Endodermal cell (in vitro differentiated cells): ENCODE measurements around the gene SNRPF. TPM values are rescaled to one million over a fixed set of nuclear protein-coding genes. Genes with fewer than 3 reads are reported as not detected.
"Not testable (repeated sequence)": the region's sequence is repeated elsewhere in the genome, so short reads cannot be mapped to it uniquely, and the experiment has no call there.

ENCODE experiments used
- DNase-seq: peaks from one replicate; pipeline ENCODE4 v3.0.0-alpha.2; 2017
- H3K27ac ChIP-seq: 2 replicates; pipeline ENCODE4 v1.5.1; 2013; ENCODE audit warnings: mild to moderate bottlenecking, low read depth, low read length, moderate library complexity
- H3K27me3 ChIP-seq: 2 replicates; pipeline ENCODE4 v1.6.1; 2013; ENCODE audit warnings: mild to moderate bottlenecking, low read length, moderate library complexity; ENCODE audit not compliant: insufficient read depth, control insufficient read depth, poor library complexity, severe bottlenecking
- H3K36me3 ChIP-seq: 2 replicates; pipeline ENCODE4 v1.7.0; 2013; ENCODE audit warnings: mild to moderate bottlenecking, low read length, moderate library complexity; ENCODE audit not compliant: control insufficient read depth, insufficient read depth
- H3K4me1 ChIP-seq: one replicate; pipeline ENCODE4 v1.7.0; 2013; ENCODE audit warnings: low read length; ENCODE audit not compliant: control insufficient read depth, insufficient read depth
- H3K4me3 ChIP-seq: 2 replicates; pipeline ENCODE4 v1.5.1; 2013; ENCODE audit warnings: mild to moderate bottlenecking, low read length, moderate library complexity
- H3K9ac ChIP-seq: 2 replicates; pipeline ENCODE4 v1.6.1; 2013; ENCODE audit warnings: mild to moderate bottlenecking, low read length, moderate library complexity; ENCODE audit not compliant: poor library complexity, severe bottlenecking; ENCODE audit errors: extremely low read depth
- H3K9me3 ChIP-seq: 2 replicates; pipeline ENCODE4 v1.6.1; 2013; ENCODE audit warnings: mild to moderate bottlenecking, low read length, moderate library complexity; ENCODE audit not compliant: control insufficient read depth
- H3K27ac Mint-ChIP-seq: 2 replicates; pipeline ENCODE4 v1.8.0; 2020; ENCODE audit warnings: mixed read lengths
- H3K27me3 Mint-ChIP-seq: 2 replicates; pipeline ENCODE4 v1.8.0; 2021; ENCODE audit warnings: mild to moderate bottlenecking, mixed read lengths; ENCODE audit not compliant: insufficient read depth
- H3K36me3 Mint-ChIP-seq: 2 replicates; pipeline ENCODE4 v1.8.0; 2020; ENCODE audit warnings: low read depth, mixed read lengths
- H3K4me1 Mint-ChIP-seq: 2 replicates; pipeline ENCODE4 v1.8.0; 2020; ENCODE audit warnings: mixed read lengths
- H3K4me3 Mint-ChIP-seq: 2 replicates; pipeline ENCODE4 v1.8.0; 2020; ENCODE audit warnings: mild to moderate bottlenecking, moderate library complexity, mixed read lengths
- H3K9me3 Mint-ChIP-seq: 2 replicates; pipeline ENCODE4 v1.8.0; 2020; ENCODE audit warnings: mild to moderate bottlenecking, mixed read lengths
- CTCF ChIP-seq: fragments of 200-600 bp; sonication (generic); conservative IDR thresholded peaks from 2 replicates; pipeline ENCODE4 v1.5.0; 2021; ENCODE audit warnings: antibody characterized with exemption, mild to moderate bottlenecking
- WGBS, 2 experiments: methylation state at CpG; one replicate each; pipeline versions ENCODE4 v1.1.5 to v1.1.7; 2013; ENCODE audit warnings: missing lambda C conversion rate in 2 of 2, mixed read lengths in 1 of 2; ENCODE audit not compliant: insufficient coverage in 1 of 2, insufficient read length in 1 of 2; 5-methylcytosine and 5-hydroxymethylcytosine counted together
- long read RNA-seq, 4 experiments: library from polyadenylated mRNA in 2 of 4; library from RNA in 1 of 4; library from capped mRNA in 1 of 4; stranded (forward) in 3 of 4; unstranded in 1 of 4; transcript quantifications; one replicate each; pipeline ENCODE4 v2.0.0, GENCODE V29; 2020 to 2021; ENCODE audit warnings: inconsistent platforms in 1 of 4
- polyA plus RNA-seq, 2 experiments: library from polyadenylated mRNA; stranded (reverse); fragments of 50-300 nt; gene quantifications; one replicate each; pipeline ENCODE4 v1.2.3, GENCODE V29; 2013
- total RNA-seq, 2 donors: library from RNA; stranded (reverse); fragmentation: NEBNext Ultra II Directional in 1 of 2; extraction: Animal tissue kit (Norgen Biotek cat#: 25700) in 1 of 2; gene quantifications; 2 replicates in 1 of 2; 3 replicates in 1 of 2; pipeline ENCODE4 v1.2.1, GENCODE V29; 2021

Gene SNRPF
- total RNA-seq: 10 to 100 TPM; 59.6 to 66.5 TPM
- 151 TPM for polyA plus RNA-seq (2013, experiment 1 of 2)
- 143 TPM for polyA plus RNA-seq (2013, experiment 2 of 2)
- long read RNA-seq, experiment 1, transcript SNRPF-201 (4 exons, 1,389 nt): major isoform, 154 of 159 reads
- long read RNA-seq, experiment 1, partial matches to known transcripts: 4 of 159 reads
- long read RNA-seq, experiment 1, other reads (novel, unspliced or antisense): 1 of 159 reads
- long read RNA-seq, experiment 2, transcript SNRPF-201 (4 exons, 1,389 nt): major isoform, 100 of 102 reads
- long read RNA-seq, experiment 2, partial matches to known transcripts: 1 of 102 reads
- long read RNA-seq, experiment 2, other reads (novel, unspliced or antisense): 1 of 102 reads
- long read RNA-seq, experiment 3, transcript SNRPF-201 (4 exons, 1,389 nt): major isoform, 32 of 41 reads
- long read RNA-seq, experiment 3, partial matches to known transcripts: 7 of 41 reads
- long read RNA-seq, experiment 3, other reads (novel, unspliced or antisense): 2 of 41 reads
- long read RNA-seq, experiment 4, partial matches to known transcripts: 1 of 2 reads
- long read RNA-seq, experiment 4, other reads (novel, unspliced or antisense): 0 of 2 reads

DNA sequence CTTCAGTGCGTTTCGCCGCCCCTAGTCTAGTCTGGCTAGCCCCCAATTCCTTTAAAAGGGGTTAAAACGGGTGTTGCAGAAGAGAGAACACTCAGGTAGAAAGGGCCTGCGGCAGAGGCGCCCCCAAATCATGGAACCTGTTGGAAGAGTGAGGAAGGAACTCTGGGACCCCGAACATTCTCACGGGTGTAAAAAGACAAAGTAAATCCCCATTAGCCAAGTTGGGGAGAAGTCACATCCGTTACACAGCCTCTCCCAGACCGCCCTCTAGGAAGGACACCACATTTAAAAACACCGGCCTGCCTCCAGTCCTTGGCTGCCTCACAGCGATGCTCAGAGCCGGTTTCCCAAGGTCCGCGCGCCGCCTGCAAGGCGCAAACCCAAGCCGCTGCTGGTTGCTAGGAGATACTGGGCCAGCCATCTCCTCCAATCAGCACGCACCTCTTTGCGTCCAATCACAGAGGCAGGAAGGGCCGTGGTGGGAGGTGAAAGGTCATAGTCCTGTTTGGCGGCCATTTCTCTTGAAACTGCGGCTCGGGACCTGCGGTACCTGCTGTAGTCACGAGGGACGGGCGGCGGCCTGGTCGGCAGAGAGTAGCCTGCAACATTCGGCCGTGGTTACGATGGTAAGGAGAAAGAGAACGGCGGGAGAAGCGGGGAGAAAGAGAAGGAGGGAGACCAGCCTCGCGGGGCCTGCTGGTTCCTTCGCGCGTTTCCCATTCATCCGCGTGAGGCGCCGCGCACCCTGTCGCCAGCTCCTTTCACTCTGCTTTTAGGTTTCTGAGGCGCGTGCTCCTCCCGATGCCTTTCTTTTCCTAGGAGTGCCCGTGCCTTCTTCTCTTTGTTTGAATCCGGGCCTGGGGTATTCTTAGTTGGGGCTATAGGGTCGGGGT lies at the start of gene SNRPF:
Gene SNRPF, plus strand, starts transcription at position 502 of the 893 bp plus-strand sequence. Its CDS starts 122 bp downstream, at position 624.
- no peak within 1 kb of the TSS for H3K4me3 Mint-ChIP-seq
- Histone ChIP-seq H3K36me3 (peaks cover 37% of the 10 kb centered on the region), H3K27ac (peak within 1 kb of the TSS; percentile 80), H3K4me3 (peak within 1 kb of the TSS; percentile 94), H3K27me3 (no peaks in the 10 kb centered on the region), H3K9me3 (peaks cover 34% of the 10 kb centered on the region), H3K9ac (peak within 1 kb of the TSS; percentile 86), H3K4me1 (peaks cover 8% of the 10 kb centered on the region)
- H3K27ac Mint-ChIP-seq: peak within 1 kb of the TSS; percentile 54
- H3K27me3 Mint-ChIP-seq: no peaks in the 10 kb centered on the region
- peak; percentile 40 for TF ChIP-seq CTCF
- H3K4me1 Mint-ChIP-seq: peaks cover 13% of the 10 kb centered on the region
- WGBS, 2 experiments: 1 to 2% methylated on average over 31 to 54 of the region's 54 CpGs
- H3K36me3 Mint-ChIP-seq: peaks cover 34% of the 10 kb centered on the region
- H3K9me3 Mint-ChIP-seq: peaks cover 19% of the 10 kb centered on the region
- DNase-seq: peak; percentile 100

- no peaks in the 10 kb centered on the region for H3K27me3 ChIP-seq
- no peak for TF ChIP-seq CTCF
- Mint-ChIP-seq H3K36me3 (no peaks in the 10 kb centered on the region), H3K4me1 (peaks cover 6% of the 10 kb centered on the region), H3K9me3 (peaks cover 11% of the 10 kb centered on the region), H3K27ac (no peak overlapping the region), H3K4me3 (no peak overlapping the region), H3K27me3 (peaks cover 5% of the 10 kb centered on the region)
- H3K9me3 ChIP-seq: peaks cover 15% of the 10 kb centered on the region
- H3K27ac ChIP-seq: no peak overlapping the region
- no peak for DNase-seq
- no peak overlapping the region for H3K4me3 ChIP-seq
- no peaks in the 10 kb centered on the region for H3K36me3 ChIP-seq
- H3K9ac ChIP-seq: no peak overlapping the region
- no peaks in the 10 kb centered on the region for H3K4me1 ChIP-seq
- 80 to 92% methylated on average over 6 to 7 of the region's 7 CpGs for whole genome bisulfite sequencing, 2 experiments
Observed at GRCh38 chr12:95809000-95809680, 49.6 kb upstream of the SNRPF start.

DNA sequence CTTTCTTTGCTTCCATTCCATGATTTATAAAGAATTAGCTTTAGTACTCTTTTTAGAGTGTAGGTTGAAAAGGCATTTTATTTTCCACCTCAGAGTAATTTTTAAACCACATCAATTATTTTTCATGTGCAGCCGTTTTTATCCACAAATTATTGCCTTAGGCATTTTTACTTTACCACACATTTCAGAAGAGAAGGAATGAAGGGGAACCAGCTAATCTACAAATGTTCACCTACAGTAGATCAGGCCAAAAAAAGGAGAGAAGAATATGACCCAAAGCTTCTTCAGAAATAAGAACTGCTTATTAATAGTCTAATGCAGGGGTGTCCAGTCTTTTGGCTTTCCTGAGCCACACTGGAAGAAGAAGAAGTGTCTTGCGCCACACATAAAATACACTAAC lies 48.3 kb upstream of the SNRPF start:
- H3K4me1 Mint-ChIP-seq: peaks cover 7% of the 10 kb centered on the region
- peaks cover 11% of the 10 kb centered on the region for H3K9me3 Mint-ChIP-seq
- H3K27ac Mint-ChIP-seq: no peak overlapping the region
- H3K27ac ChIP-seq: no peak overlapping the region
- no peaks in the 10 kb centered on the region for H3K27me3 ChIP-seq
- no peak for TF ChIP-seq CTCF
- 62% methylated on average over 1 of the region's 2 CpGs; no CpG with 5 or more reads in 1 of the 2 experiments for WGBS, 2 experiments
- no peak overlapping the region for H3K4me3 ChIP-seq
- H3K36me3 ChIP-seq: no peaks in the 10 kb centered on the region
- H3K27me3 Mint-ChIP-seq: peaks cover 5% of the 10 kb centered on the region
- no peaks in the 10 kb centered on the region for H3K36me3 Mint-ChIP-seq
- no peak overlapping the region for H3K9ac ChIP-seq
- no peak for DNase-seq
- no peak overlapping the region for H3K4me3 Mint-ChIP-seq
- peaks cover 15% of the 10 kb centered on the region for H3K9me3 ChIP-seq
- no peaks in the 10 kb centered on the region for H3K4me1 ChIP-seq

GRCh38 chr12:95812155-95812554 lies 46.6 kb upstream of the SNRPF start:
- not testable (repeated sequence) for H3K36me3 Mint-ChIP-seq, H3K4me3 Mint-ChIP-seq, H3K27ac ChIP-seq, H3K36me3 ChIP-seq, H3K9ac ChIP-seq, DNase-seq, H3K4me1 Mint-ChIP-seq, H3K4me3 ChIP-seq, H3K27ac Mint-ChIP-seq, H3K27me3 Mint-ChIP-seq, H3K27me3 ChIP-seq, H3K4me1 ChIP-seq
- WGBS, 2 experiments: 96 to 100% methylated on average over 2 to 4 of the region's 4 CpGs
- peaks cover 11% of the 10 kb centered on the region for H3K9me3 Mint-ChIP-seq
- H3K9me3 ChIP-seq: peaks cover 15% of the 10 kb centered on the region
